ENCODE measurements around the gene RNF152. TPM values are rescaled to one million over a fixed set of nuclear protein-coding genes. Genes with fewer than 3 reads are reported as not detected.

RNF152 gene
- polyA plus RNA-seq, 1 donor from 2014 or later, result 22.9 TPM

- H3K79me2 ChIP-seq (replicated peaks; ENCODE audit: insufficient read depth, low read length), result no peaks in the 10 kb centered on the region
- no peaks in the 10 kb centered on the region for H3F3A ChIP-seq (ENCODE audit: insufficient read depth, low read length, poor library complexity, severe bottlenecking)
- H3K9me3 ChIP-seq (ENCODE audit: low read length), result no peaks in the 10 kb centered on the region
- H3K36me3 ChIP-seq (ENCODE audit: insufficient read depth, low read length), result no peaks in the 10 kb centered on the region
- no peak overlapping the region for H3K4me3 ChIP-seq (ENCODE audit: low read length)
- H3K9me2 ChIP-seq (ENCODE audit: insufficient read depth, low read length), result no peaks in the 10 kb centered on the region
- no peak overlapping the region for H3K27ac ChIP-seq (ENCODE audit: low read length)
- H4K20me1 ChIP-seq (ENCODE audit: insufficient read depth), result no peaks in the 10 kb centered on the region
- no peaks in the 10 kb centered on the region for H3K27me3 ChIP-seq (ENCODE audit: insufficient read depth, low read depth, low read length)
- H2AFZ ChIP-seq (ENCODE audit: low read depth, low read length), result no peak overlapping the region
- H3K4me2 ChIP-seq (ENCODE audit: low read length), result no peak overlapping the region
- no peak overlapping the region for H3K9ac ChIP-seq (ENCODE audit: low read length)
- TF ChIP-seq CTCF (IDR thresholded peaks at IDR 0.05; ENCODE audit: poor library complexity, severe bottlenecking) (no peak), MXI1 (conservative IDR thresholded peaks at IDR 0.05; ENCODE audit: poor library complexity, severe bottlenecking) (no peak), SMC3 (conservative IDR thresholded peaks at IDR 0.05; ENCODE audit: poor library complexity) (no peak), RAD21 (conservative IDR thresholded peaks at IDR 0.05) (no peak), EP300 (conservative IDR thresholded peaks at IDR 0.05; ENCODE audit: poor library complexity, severe bottlenecking) (no peak), EZH2 (IDR thresholded peaks at IDR 0.05; ENCODE audit: borderline replicate concordance, insufficient read depth, low read length, poor library complexity, severe bottlenecking) (no peak), POLR2AphosphoS5 (IDR thresholded peaks at IDR 0.05) (no peak), TAF1 (IDR thresholded peaks at IDR 0.05; ENCODE audit: low read depth) (no peak), REST (IDR thresholded peaks at IDR 0.05; ENCODE audit: borderline replicate concordance) (no peak)
Measured at GRCh38 chr18:61851940-61852451, 40.8 kb downstream of the RNF152 start.

GRCh38 chr18:61851279-61851678 is 41.5 kb downstream of the RNF152 start:
- Histone ChIP-seq H3F3A (ENCODE audit: insufficient read depth, low read length, poor library complexity, severe bottlenecking) (no peaks in the 10 kb centered on the region), H3K79me2 (replicated peaks; ENCODE audit: insufficient read depth, low read length) (no peaks in the 10 kb centered on the region), H3K9me2 (ENCODE audit: insufficient read depth, low read length) (no peaks in the 10 kb centered on the region), H3K9ac (ENCODE audit: low read length) (no peak overlapping the region), H3K4me3 (ENCODE audit: low read length) (no peak overlapping the region), H3K9me3 (ENCODE audit: low read length) (no peaks in the 10 kb centered on the region), H2AFZ (ENCODE audit: low read depth, low read length) (no peak overlapping the region), H3K27ac (ENCODE audit: low read length) (no peak overlapping the region), H3K27me3 (ENCODE audit: insufficient read depth, low read depth, low read length) (no peaks in the 10 kb centered on the region), H4K20me1 (ENCODE audit: insufficient read depth) (no peaks in the 10 kb centered on the region), H3K36me3 (ENCODE audit: insufficient read depth, low read length) (no peaks in the 10 kb centered on the region), H3K4me2 (ENCODE audit: low read length) (no peak overlapping the region)
- no peak for TF ChIP-seq SMC3 (conservative IDR thresholded peaks at IDR 0.05; ENCODE audit: poor library complexity)
- TF ChIP-seq EZH2 (IDR thresholded peaks at IDR 0.05; ENCODE audit: borderline replicate concordance, insufficient read depth, low read length, poor library complexity, severe bottlenecking), result no peak
- TF ChIP-seq REST (IDR thresholded peaks at IDR 0.05; ENCODE audit: borderline replicate concordance), result no peak
- no peak for TF ChIP-seq POLR2AphosphoS5 (IDR thresholded peaks at IDR 0.05)
- no peak for TF ChIP-seq MXI1 (conservative IDR thresholded peaks at IDR 0.05; ENCODE audit: poor library complexity, severe bottlenecking)
- TF ChIP-seq CTCF (IDR thresholded peaks at IDR 0.05; ENCODE audit: poor library complexity, severe bottlenecking), result no peak
- TF ChIP-seq EP300 (conservative IDR thresholded peaks at IDR 0.05; ENCODE audit: poor library complexity, severe bottlenecking), result no peak
- TF ChIP-seq RAD21 (conservative IDR thresholded peaks at IDR 0.05), result no peak
- TF ChIP-seq TAF1 (IDR thresholded peaks at IDR 0.05; ENCODE audit: low read depth), result no peak
